Kidney glomerular epithelial cell (primary cell): ENCODE measurements around the gene KLF15.

Experiments used
- DNase-seq: peaks from one replicate; lab custom pipeline; 2025; lab: John Stamatoyannopoulos, UW

The KLF15 gene

DNA sequence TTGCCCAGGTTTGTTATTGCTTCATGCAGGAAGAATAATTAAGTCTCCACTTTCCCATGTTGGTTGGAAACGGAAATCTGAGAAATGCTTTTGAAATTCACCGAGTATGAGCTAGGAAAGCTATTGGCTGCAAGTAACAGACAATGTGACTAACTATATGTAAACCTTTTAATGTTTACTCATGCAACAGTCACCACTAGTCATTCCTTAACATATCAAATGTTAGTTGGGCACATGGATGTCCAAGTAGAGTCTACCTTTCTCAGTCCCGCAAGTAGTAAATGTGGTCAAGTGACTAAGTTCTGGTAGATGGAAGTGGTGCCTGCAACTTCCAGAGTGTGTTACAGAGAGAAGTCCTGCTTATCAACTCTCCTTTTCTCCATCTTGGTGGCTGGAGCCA is 52.5 kb downstream of the KLF15 start:
- DNase-seq: peak; percentile 0

DNA sequence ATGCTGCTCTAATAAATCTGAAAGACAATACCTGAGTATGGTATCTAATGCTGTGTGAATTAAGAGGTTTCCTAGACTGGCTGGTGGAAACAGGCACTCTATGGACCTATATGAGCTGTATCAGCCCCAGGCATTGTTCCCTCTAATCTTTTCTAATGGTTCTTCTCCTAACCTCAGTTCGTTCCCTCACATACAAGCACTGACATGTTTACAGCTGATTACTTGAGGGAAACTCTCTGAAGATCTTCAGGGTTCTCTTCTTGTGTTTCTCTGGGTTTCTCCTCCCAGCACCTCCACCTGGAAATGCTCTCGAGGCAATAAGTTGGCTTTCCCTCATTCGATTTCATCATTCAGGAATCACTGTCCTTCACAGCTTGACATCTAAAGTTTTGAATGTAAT is 52.9 kb downstream of the KLF15 start:
- DNase-seq: no peak

DNA sequence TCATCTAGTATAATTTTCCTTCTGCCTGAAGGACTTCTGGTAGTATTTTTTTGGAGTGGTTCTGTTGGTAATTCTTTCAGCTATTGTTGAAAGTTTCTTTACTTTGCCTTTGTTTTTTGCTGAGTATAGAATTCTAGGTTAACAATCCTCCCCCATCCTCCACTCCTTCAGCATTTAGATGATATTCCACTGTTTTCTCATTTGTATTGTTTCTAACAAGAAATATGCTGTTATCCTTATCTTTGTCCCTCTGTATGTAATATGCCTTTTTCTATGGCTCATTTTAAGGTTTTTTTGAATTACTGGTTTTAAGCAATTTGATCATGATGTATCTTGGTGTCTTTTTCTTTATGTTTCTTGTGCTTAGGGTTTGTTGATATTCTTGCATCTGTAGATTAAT is 53.9 kb downstream of the KLF15 start:
- no peak for DNase-seq

DNA sequence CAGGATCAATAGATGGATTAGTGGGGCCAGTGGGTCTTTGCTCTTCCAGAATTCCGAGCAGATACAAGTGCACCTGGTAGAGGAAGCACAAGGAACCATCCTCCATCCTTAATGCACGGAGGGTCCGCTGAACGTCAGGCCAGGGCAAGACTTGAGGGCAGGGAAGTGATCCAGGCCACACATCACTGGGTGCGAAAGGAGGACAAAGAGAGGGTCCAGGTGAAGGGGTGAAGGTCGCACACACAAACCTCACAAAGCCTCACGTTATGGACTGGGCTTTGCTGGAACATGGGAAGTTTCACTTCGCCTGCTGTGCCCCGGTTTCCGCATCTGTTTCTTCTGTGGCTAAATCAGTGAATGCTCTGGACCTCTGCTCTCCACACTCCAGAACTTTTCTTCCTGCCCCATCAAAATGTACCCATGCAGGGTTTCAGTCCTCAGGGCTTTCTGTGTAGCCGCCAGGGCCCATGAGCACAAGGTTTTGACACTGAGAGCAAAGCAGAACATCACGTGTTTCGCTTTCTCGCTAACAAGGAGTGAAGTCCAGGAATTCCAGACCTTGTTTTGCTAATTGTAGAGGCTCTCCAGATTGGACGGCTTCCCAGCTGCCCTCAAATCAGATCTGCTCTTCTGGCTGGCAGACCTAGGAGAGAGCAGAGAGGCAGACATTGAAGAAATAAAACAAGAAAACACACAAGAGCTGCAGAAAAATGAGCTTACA is 56.3 kb downstream of the KLF15 start:
- DNase-seq: no peak

DNA sequence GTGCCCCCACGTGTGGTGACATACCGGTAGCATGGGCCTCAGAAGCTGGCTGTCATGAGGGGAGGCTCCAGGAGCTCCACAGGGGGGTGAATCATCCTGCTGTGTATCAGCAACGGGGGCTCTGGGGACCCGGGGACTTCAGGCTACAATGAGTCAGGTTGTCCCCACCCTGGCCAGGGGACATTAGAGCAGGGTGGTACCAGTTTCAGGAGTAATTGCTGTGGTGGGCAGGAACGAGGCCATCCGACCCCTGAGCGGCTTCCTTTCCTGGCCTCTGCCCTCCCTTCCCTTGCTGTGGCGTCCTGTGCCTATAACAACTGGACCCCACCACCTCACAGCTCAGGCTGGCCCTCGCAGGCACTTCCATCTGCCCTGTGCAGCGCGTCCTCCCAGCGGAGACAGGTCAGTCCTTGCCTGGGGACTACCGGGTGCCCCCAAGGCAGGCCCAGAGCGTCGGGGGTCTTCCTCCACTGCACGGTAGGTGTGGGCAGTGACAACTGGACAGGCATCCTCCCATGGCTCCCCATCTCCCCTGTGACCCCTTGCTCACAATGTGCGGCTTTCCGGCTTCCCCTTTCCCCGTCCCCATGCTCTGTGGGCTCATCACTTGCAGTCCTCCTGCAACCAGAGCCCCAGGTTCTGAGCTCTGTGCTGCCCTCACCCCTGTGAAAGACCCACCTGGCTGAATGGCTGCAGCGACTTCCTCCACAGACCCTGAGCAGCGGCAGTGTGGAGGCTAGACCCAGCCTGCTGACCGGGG is 57.0 kb downstream of the KLF15 start:
- no peak for DNase-seq

DNA sequence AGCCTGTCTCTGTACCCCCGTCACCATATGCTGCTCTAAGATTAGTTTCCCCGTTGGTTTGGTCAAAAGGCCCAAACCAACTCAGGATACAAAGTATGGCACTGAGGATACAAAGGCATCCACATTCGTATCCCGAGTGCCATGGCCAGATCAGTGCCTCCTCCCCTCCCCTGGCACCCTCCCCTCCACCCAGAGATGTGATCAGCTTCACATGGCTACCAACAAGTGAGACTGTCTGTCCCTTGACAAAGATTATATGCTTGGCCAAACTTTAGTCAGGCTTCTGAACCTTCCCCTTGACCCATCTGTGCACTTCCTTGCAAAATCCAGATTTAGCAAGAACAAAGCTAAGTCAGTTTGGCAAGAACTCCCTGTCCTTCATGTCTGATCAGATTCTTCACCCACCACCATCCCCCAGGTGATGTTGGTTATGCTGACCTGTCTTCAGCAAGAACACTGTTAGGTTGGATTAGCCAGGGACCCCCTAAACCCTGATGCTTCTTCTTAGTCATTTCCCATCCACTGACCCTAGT is 61.7 kb downstream of the KLF15 start:
- DNase-seq: no peak

DNA sequence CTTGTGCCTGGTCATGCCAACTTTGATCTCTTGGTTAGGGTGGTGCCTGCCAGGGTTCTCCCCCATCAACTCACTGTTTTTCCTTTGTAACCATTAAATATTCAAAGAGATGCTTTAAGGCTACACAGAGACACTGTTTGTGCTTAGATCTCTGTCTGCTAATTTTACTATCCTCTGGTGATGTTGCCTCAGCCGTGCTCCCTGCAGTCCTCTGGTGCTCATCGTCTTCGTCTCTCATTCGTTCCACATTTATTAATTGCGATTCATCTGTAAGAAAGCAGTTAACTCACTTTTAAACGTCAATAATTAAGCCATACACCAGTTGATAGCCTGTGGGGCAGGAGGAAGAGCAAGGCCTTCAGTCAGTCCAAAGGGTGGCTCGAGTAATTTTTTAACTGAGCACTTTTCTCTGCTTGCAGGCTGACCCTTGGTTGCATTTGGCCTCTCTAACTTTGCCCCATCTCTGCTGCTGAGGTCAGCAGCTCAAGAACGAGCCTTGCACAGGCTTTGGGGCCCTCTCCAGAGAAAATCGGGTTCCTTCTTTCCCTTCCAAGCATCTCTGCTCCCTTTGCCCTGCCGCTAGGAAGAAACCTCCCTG is 62.9 kb downstream of the KLF15 start:
- no peak for DNase-seq

DNA sequence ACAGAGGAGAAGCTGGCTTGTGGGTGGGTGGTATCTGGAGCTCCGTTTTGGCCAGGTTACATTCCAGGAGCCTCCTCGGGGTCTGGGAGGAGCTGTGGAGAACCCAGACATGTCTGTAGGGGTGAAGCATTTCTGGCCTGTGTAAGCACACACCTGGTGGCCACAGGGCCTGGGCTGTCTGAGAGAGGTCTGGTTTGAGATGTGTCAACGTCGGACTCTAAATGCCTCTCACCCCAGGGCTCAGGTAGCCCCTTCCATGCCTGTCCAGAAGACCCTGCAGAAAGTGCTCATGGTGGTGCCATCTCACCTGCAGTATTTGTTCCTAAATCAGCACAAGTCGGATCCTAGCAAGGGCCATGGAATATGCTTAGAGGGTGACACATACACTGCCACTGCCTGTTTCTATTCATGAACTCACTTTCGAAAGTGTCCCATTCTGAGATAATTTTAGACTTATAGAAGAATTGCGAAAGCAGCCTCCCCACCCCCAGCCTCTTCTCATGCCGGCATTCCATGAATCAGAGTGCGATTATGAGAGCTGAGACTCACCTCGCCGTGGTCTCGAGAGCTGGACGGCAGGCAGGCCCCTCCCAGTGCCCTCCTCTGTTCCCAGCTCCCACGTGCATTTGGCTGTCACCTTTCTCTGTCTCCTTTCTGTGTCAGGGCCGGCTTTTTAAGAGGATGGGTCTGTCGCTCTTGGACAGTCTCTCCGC is 63.7 kb downstream of the KLF15 start:
- no peak for DNase-seq
